Breast epithelium (tissue), 4 donors: ENCODE data around the gene SNX27. TPM values are rescaled to one million over a fixed set of nuclear protein-coding genes. Genes with fewer than 3 reads are reported as not detected.

Source experiments
- DNase-seq, 2 donors: peaks; one replicate each; pipeline ENCODE4 v3.0.0-alpha.2; 2019; ENCODE audit warnings: low spot score in 2 of 2
- H3K27ac ChIP-seq, 2 donors: fragments of 200-600 bp; sonication (generic) in 1 of 2; one replicate each; pipeline ENCODE4 v1.5.1; 2016 to 2019; ENCODE audit warnings: mild to moderate bottlenecking in 1 of 2
- H3K27me3 ChIP-seq, 2 donors: fragments of 200-600 bp; sonication (generic) in 1 of 2; one replicate each; pipeline versions ENCODE4 v1.5.1 to v1.6.0; 2017 to 2019; ENCODE audit warnings: control low read depth in 1 of 2, mild to moderate bottlenecking in 1 of 2
- H3K36me3 ChIP-seq: fragments of 200-600 bp; one replicate; pipeline ENCODE4 v1.5.1; 2019
- H3K4me1 ChIP-seq, 2 donors: fragments of 200-600 bp; sonication (generic); one replicate each; pipeline ENCODE4 v1.5.1; 2016 to 2019; ENCODE audit warnings: control low read depth in 1 of 2
- H3K4me3 ChIP-seq, 3 donors: fragments of 200-600 bp; sonication (generic); 1 replicate in 2 of 3; 2 replicates in 1 of 3; pipeline ENCODE4 v1.5.1; 2016 to 2019; ENCODE audit warnings: mild to moderate bottlenecking in 3 of 3, moderate library complexity in 2 of 3
- H3K9me3 ChIP-seq, 2 donors: fragments of 200-600 bp; sonication (generic) in 1 of 2; one replicate each; pipeline ENCODE4 v1.5.1; 2016 to 2019; ENCODE audit warnings: control low read depth in 1 of 2
- POLR2A ChIP-seq: fragments of 450-650 bp; IDR thresholded peaks from one replicate; pipeline ENCODE4 v1.6.1; 2016; ENCODE audit warnings: antibody characterized with exemption, mild to moderate bottlenecking, moderate library complexity
- POLR2AphosphoS5 ChIP-seq, 3 donors: sonication (generic); formaldehyde crosslinking; IDR thresholded peaks; one replicate each; pipeline ENCODE4 v1.6.1; 2017; ENCODE audit warnings: antibody characterized with exemption in 3 of 3
- intact Hi-C: fragments of 100-400 bp; cut with DNase I; formaldehyde crosslinking; loops from one replicate; pipeline ENCODE4 v1.15.1; 2023; ENCODE audit warnings: low total_unique reads
- total RNA-seq, 3 donors: library from RNA; depleted of rRNA; stranded (reverse); fragments of >200 nt; gene quantifications; one replicate each; pipeline ENCODE4 v1.1.0, GENCODE V29; 2016
- TF ChIP-seq, protein P1 (sequence below), 3 donors: fragments of 450-650 bp; IDR thresholded peaks; one replicate each; pipeline ENCODE4 v1.5.1; 2016 to 2017; ENCODE audit warnings: antibody characterized with exemption in 3 of 3, mild to moderate bottlenecking in 3 of 3, moderate library complexity in 3 of 3

Gene SNX27
- total RNA-seq, 3 donors from 2014 or later = 41.3 to 46.8 (median 43.6) TPM

GRCh38 chr1:151629278-151629677 is 17.4 kb downstream of the SNX27 start:
- Histone ChIP-seq H3K4me1 (no peaks in the 10 kb centered on the region), H3K36me3 (no peaks in the 10 kb centered on the region), H3K9me3 (no peaks in the 10 kb centered on the region), H3K27me3 (no peaks in the 10 kb centered on the region), H3K27ac (no peak overlapping the region), H3K4me3 (no peak overlapping the region)
- TF ChIP-seq, protein P1, sequence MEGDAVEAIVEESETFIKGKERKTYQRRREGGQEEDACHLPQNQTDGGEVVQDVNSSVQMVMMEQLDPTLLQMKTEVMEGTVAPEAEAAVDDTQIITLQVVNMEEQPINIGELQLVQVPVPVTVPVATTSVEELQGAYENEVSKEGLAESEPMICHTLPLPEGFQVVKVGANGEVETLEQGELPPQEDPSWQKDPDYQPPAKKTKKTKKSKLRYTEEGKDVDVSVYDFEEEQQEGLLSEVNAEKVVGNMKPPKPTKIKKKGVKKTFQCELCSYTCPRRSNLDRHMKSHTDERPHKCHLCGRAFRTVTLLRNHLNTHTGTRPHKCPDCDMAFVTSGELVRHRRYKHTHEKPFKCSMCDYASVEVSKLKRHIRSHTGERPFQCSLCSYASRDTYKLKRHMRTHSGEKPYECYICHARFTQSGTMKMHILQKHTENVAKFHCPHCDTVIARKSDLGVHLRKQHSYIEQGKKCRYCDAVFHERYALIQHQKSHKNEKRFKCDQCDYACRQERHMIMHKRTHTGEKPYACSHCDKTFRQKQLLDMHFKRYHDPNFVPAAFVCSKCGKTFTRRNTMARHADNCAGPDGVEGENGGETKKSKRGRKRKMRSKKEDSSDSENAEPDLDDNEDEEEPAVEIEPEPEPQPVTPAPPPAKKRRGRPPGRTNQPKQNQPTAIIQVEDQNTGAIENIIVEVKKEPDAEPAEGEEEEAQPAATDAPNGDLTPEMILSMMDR (IDR thresholded peaks at IDR 0.05) = no peak
- TF ChIP-seq POLR2AphosphoS5 (IDR thresholded peaks at IDR 0.05) = no peak
- TF ChIP-seq POLR2A = no peak
- intact Hi-C loops = no loop called here
- DNase-seq = no peak

- no peaks in the 10 kb centered on the region for H3K9me3 ChIP-seq
- no peak overlapping the region for H3K4me3 ChIP-seq
- no peak for DNase-seq
- intact Hi-C loops = loop anchor here (2.0 kb wide), 1 partner anchor 39 kb away; no protein-coding TSS in a partner anchor
- TF ChIP-seq, protein P1 (IDR thresholded peaks at IDR 0.05) = no peak
- TF ChIP-seq POLR2AphosphoS5 (IDR thresholded peaks at IDR 0.05) (no peak), POLR2A (no peak)
- no peaks in the 10 kb centered on the region for H3K36me3 ChIP-seq
- no peak overlapping the region for H3K27ac ChIP-seq
- no peaks in the 10 kb centered on the region for H3K27me3 ChIP-seq
- no peaks in the 10 kb centered on the region for H3K4me1 ChIP-seq
Observed at GRCh38 chr1:151635479-151636072, 23.7 kb downstream of the SNX27 start.

DNA sequence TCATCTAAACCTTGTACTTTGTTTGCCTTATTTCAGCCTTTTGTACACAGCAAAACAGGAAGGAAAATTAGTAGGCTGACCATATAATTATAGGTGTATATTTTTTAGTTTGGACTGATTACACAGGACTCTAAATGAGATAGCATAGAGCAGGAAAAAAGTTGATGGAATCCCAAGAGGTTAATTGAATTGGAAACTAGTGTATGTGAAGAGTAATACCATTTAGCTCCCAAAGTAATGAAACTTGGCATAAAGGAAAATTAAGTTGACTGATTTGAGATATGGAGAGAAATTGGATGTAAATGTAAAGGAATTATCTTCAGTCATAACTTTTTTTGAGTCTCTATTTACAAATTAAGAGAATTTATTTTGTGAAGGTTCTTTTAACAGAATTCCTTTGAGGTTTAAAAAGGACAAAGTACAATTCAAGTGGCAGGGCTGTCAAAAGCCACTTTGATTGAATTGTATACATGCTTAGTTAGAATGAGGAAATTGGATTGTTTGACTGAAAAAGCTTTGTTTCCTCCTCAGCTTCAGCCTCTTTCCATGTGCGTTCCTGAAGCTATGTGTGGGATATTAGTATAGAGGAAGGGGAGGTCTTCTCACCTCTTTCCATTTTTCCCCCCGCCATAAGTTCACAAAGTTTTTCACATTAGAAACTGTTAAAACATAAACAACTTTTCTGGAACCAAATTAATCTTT is 26.4 kb downstream of the SNX27 start:
- H3K4me1 ChIP-seq = no peaks in the 10 kb centered on the region
- H3K9me3 ChIP-seq = no peaks in the 10 kb centered on the region
- intact Hi-C loops = no loop called here
- TF ChIP-seq POLR2AphosphoS5 (IDR thresholded peaks at IDR 0.05) (no peak), POLR2A (no peak)
- TF ChIP-seq, protein P1 (IDR thresholded peaks at IDR 0.05) = no peak
- no peak overlapping the region for H3K4me3 ChIP-seq
- no peak for DNase-seq
- H3K27ac ChIP-seq = peak overlapping the region in 1 of 2 donors; percentile 8
- no peaks in the 10 kb centered on the region for H3K36me3 ChIP-seq
- no peaks in the 10 kb centered on the region for H3K27me3 ChIP-seq

DNA sequence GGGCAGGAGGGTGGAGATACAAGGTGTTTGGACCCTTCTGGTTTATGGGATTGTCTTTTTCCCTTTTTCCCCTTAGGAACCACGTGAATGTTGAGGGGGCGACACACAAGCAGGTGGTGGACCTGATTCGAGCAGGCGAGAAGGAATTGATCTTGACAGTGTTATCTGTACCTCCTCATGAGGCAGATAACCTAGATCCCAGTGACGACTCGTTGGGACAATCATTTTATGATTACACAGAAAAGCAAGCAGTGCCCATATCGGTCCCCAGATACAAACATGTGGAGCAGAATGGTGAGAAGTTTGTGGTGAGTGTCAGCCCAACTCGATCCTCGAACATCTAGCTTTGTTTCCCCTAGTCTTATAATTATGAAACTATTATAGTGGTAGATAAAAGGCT is 27.0 kb downstream of the SNX27 start:
- Histone ChIP-seq H3K4me1 (no peaks in the 10 kb centered on the region), H3K4me3 (no peak overlapping the region), H3K27me3 (no peaks in the 10 kb centered on the region), H3K9me3 (no peaks in the 10 kb centered on the region), H3K36me3 (no peaks in the 10 kb centered on the region), H3K27ac (no peak overlapping the region)
- intact Hi-C loops = no loop called here
- TF ChIP-seq POLR2AphosphoS5 (IDR thresholded peaks at IDR 0.05) (no peak), POLR2A (no peak)
- TF ChIP-seq, protein P1 (IDR thresholded peaks at IDR 0.05) = no peak
- no peak for DNase-seq

- H3K9me3 ChIP-seq = no peaks in the 10 kb centered on the region
- no peak overlapping the region for H3K27ac ChIP-seq
- TF ChIP-seq POLR2AphosphoS5 (IDR thresholded peaks at IDR 0.05) (no peak), POLR2A (no peak)
- TF ChIP-seq, protein P1 (IDR thresholded peaks at IDR 0.05) = no peak
- no peak for DNase-seq
- H3K4me1 ChIP-seq = no peaks in the 10 kb centered on the region
- intact Hi-C loops = no loop called here
- H3K27me3 ChIP-seq = no peaks in the 10 kb centered on the region
- no peaks in the 10 kb centered on the region for H3K36me3 ChIP-seq
- H3K4me3 ChIP-seq = no peak overlapping the region
Observed at GRCh38 chr1:151639466-151639865, 27.6 kb downstream of the SNX27 start.
